Esophagus squamous epithelium (tissue), 4 donors: Measurements from ENCODE around the gene MAPK1IP1L.

Source experiments
- POLR2A ChIP-seq, 4 donors: fragments of 450-650 bp; IDR thresholded peaks; one replicate each; pipeline ENCODE4 v1.6.1; 2017; ENCODE audit warnings: antibody characterized with exemption in 4 of 4, mild to moderate bottlenecking in 4 of 4, moderate library complexity in 3 of 4
- TF ChIP-seq, protein P1 (sequence below), 6 experiments: fragments of 450-650 bp in 4 of 6; fragments of 200-600 bp in 2 of 6; sonication (generic) in 2 of 6; IDR thresholded peaks; one replicate each; pipeline ENCODE4 v1.5.1; 2016 to 2019; ENCODE audit warnings: antibody characterized with exemption in 6 of 6, mild to moderate bottlenecking in 4 of 6, moderate library complexity in 4 of 6

DNA sequence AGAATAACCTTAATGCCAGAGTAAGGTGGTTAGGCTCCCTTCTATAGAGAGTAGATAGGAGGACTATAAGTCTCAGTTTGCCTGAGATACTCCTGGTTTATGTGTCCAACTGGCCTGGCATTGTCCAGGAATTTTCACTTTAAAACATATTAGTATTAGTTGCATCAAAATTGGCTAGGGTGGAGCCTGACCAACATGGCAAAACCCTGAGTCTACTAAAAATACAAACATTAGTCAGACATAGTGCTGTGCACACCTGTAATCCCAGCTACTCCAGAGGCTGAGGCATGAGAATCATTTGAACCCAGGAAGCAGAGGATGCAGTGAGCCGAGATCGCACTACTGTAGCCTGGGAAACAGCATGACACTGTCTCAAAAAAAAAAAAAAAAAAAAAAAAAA lies 36.4 kb upstream of the MAPK1IP1L start:
- TF ChIP-seq, protein P1, sequence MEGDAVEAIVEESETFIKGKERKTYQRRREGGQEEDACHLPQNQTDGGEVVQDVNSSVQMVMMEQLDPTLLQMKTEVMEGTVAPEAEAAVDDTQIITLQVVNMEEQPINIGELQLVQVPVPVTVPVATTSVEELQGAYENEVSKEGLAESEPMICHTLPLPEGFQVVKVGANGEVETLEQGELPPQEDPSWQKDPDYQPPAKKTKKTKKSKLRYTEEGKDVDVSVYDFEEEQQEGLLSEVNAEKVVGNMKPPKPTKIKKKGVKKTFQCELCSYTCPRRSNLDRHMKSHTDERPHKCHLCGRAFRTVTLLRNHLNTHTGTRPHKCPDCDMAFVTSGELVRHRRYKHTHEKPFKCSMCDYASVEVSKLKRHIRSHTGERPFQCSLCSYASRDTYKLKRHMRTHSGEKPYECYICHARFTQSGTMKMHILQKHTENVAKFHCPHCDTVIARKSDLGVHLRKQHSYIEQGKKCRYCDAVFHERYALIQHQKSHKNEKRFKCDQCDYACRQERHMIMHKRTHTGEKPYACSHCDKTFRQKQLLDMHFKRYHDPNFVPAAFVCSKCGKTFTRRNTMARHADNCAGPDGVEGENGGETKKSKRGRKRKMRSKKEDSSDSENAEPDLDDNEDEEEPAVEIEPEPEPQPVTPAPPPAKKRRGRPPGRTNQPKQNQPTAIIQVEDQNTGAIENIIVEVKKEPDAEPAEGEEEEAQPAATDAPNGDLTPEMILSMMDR (IDR thresholded peaks at IDR 0.05): no peak
- TF ChIP-seq POLR2A (IDR thresholded peaks at IDR 0.05): no peak
